Stimulated activated CD4-positive, alpha-beta T cell treated with anti-CD3 and anti-CD28 coated beads, Interleukin-1b, Interleukin-23, amount 100 ng/mL, for 1 hour (primary cell): ENCODE measurements around the gene DRC1.

Experiments
- DNase-seq, 2 donors: peaks; one replicate each; pipeline ENCODE4 v3.0.0-alpha.2; 2020; ENCODE audit warnings: low read depth in 2 of 2

Gene DRC1

DNA sequence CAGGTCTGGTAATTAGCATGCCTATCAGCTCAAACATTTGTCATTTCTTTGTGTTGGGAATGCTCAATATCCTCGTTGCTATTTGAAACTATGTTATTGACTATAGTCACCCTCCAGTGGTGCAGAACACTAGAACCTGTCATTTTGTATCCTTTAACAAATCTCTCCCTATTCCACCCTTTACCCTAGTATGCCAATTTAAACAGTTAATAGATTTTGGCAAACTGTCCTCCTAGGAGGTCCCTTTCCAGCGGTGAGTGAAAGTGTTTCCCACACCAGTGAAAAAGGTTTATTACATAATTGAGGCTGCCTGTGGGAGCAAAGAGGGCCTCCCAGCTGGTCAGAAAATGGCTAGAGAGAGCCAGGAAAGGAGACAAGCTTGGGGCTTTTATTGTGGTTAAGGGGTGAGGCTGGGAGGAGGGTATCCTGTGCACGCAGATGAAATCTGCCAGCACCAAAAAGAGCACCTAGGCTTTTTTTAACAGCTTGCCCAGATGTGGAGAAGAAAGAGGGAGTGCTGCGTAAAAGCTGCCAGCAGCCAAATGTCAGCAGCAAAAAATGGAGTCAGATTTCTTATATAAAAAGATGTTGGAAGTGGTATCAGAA lies 1.8 kb upstream of the DRC1 start:
- no peak for DNase-seq

DNA sequence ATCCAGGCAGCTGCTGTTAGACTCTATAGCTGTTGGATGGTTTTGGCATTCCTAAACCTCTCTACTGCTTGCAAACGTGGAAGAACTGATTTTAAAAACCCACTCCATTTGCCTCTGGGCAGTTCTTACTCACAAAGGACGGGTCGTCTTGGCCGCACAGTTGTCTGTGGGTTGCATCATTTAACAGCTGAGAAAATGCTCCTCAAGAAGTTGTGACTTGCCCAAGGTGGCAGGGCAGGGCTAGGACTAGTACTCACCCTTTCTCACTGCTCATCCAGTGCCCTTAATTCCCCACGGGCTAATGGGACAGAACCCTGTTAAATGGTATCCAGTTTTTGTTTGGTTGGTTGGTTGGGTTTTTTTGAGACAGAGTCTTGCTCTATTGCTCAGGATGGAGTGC lies 997 bp upstream of the DRC1 start:
- DNase-seq, result no peak

DNA sequence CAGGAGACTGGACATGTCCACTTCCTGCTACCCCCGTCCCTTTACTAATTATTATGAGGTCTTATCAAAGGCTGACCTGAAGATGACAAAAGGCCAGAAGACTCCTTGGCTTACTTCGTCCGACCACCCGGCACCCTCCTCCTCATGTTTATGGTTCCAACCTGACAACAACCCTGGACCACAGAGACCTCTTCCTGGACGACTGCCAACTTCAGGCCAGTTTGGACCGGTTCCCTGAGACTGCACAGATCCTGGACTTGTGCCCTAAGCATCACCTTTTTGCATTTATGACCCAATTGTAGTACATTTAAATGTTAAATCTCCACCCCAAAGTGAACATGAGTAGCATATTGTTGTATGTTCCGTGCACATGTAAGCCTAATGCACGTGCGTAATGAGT lies 5.8 kb downstream of the DRC1 start:
- no peak for DNase-seq

DNA sequence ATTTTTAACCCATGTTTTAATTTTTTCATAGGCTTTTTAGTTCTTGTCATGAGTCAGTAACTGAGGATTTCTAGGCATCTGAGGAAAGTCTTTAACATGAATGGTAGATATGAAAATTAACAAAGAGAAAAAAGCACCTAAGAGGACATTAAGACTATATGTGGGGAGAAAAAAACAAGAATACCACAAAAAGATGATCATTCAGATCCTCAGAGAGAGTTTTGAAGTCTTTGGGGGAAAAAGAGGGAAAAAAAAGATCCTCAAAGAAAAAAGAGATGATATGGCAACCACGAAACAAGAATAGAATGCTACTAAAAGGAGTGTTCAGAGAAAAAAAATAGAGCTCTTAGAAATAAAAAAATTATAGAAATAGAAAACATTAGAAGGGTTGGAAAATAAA lies 8.1 kb downstream of the DRC1 start:
- DNase-seq, result no peak

DNA sequence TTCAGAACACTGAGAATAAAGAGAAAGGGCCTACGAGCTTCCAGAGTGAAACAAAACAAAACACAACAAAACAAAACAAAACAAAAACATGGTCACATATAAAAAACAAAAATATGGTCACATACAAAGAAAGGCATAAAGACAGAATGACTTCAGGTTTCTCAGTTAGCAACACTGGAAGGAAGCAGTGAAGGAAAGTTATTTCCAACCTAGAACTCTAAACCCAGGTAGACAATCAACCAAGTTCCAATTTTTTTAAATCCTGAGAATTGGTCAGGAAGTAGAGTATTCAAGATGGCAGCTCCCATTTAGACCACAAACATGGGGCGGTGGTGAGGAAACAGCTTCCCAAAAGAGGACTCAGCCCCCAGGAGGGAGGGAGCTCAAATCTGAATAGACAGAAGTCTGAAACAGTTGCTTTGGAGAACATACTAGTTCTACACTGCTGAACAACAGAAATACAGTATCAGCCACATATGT lies 9.1 kb downstream of the DRC1 start:
- no peak for DNase-seq

DNA sequence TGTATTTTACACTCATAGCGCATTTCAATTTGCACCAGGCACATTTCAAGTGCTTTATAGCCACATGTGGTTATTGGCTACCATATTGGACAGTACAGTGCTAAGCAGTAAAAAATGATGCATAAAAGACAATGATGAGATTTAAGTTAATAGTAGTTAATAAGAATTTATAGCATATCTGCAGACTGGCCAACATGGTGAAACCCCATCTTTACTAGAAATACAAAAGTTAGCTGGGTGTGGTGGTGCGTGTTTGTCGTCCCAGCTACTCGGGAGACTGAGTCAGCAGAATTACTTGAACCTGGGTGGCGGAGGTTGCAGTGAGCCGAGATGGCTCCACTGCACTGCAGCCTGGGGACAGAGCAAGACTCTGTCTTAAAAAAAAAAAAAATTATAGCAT lies 9.7 kb downstream of the DRC1 start:
- no peak for DNase-seq

DNA sequence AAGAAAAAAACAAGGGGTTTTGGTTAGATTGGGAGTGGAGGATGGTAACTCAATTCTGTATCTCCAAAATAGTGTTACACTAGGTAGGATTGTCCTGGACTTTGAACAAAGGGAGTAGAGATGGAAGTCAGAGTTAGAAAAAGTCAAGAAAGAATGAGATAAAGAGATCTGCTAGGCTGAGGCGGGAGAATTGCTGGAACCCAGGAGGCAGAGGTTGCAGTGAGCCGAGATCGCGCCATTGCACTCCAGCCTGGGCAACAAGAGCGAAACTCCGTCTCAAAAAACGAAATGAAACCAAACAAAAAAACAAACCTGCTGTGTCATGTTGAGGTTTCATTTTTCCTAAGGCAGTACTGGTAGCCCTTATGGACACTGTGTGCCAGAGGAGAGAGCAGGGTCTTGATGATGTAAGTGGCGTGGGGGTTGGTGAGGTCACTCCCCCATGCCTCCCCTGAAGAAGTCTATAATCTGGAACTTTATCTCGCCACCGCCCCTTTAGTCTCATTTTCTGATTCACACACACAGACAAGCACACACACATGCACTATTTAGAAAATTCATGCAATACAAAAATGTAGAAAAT lies 10.5 kb downstream of the DRC1 start:
- no peak for DNase-seq

DNA sequence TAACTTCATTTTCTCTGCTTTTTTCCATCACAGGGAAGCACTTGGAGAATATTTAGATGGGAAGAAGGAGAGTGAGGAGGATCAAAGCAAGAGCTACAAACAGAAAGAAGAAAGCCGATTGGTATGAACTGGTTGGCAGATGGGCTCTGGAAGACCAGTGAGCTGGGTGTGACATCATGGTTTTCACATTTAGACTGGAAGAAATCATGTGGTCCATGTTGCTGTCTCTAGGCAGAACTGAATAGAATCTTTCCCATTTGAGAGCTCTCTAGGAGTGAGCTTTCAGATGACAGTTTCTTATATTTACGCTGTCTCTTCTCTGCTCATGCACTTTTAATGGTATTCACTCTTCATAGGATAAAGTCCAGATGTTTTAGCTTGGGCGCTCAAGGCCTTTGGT lies 12.6 kb downstream of the DRC1 start:
- DNase-seq, result no peak

DNA sequence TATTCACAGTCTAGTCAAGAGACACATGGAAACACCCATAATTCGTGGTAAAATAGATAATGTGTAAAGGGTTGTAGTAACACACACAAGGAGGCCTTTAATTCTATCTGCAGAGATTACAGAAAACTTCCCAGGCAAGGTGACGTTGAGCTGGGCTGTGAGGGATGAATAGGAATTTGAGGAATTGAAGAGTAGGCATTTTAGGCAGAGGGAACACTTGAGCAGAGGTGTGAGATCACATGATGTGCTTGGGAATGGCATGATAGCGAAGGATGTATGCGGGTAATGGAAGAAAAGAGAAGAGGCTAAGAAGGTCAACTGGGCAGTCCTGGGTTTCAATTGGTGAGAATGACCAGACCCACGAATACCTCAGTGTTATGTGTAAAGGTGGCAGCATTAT lies 20.2 kb downstream of the DRC1 start:
- DNase-seq, result no peak

DNA sequence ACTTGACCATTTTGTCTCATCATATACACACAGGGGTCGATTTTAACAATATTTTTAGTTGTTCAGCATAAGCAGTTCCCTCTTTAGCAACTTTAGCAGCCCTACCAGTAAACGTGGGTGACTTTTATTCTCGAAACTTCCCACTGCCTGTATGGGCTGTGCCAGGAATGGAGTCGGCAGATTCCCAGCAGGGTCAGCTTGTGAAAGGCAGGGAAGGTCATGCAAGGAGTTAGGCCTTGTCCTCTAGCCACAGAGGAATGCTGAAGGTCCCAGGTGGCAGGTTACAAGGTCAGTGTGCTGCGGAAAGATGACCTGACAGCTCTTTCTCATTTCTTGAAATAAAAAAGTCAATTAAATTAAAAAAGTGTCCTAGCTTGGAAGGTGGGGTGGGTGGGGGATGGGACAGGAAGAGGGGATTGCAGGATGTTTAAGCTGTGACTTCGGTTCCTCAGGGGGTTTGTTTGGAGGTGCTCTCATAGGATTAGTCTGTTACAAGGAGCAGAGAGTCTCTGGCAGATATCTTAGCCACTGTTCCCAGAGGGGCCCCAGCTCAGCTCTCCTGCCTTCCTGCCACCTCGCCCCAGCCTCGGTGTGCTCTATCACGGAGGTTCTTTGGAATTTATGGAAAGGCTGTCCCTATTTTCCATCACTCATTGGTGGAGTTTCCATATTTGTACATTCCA lies 21.4 kb downstream of the DRC1 start:
- DNase-seq, result no peak

DNA sequence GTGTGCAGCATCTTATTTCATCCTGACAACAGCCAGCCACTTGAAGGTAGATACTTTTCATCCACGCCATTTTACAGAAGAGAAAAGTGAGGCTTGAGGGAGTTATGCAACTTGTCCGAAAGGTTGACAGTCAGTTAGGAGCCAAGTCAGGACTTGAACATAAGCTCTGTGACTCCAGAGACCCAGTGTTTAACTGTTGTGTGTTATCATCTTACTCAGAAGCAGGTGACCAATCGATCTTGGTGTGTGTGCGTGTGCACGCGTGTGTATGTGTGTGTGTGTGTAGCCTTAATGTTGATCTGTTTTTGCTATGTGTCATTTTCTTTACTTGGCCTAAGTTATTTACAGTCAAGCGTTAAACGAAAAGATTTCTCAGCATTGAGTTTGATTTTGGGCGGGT lies 22.0 kb downstream of the DRC1 start:
- DNase-seq, result no peak

DNA sequence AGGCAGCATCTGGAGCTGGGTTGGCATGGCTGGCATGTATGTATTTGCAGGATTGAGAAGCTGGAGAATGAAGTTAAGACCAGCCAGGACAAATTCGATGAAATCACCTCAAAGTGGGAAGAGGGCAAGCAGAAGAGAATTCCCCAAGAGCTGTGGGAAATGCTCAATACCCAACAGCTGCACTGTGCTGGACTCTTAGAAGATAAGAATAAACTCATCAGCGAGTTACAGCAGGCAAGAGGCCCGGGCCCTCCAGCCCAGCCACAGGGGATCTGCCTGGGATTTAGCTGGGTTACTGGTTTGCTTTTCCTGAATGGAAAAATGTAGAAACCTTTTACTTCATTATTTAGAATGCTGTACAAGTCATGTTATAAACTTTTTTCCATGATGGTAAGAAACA lies 22.5 kb downstream of the DRC1 start:
- DNase-seq, result no peak

DNA sequence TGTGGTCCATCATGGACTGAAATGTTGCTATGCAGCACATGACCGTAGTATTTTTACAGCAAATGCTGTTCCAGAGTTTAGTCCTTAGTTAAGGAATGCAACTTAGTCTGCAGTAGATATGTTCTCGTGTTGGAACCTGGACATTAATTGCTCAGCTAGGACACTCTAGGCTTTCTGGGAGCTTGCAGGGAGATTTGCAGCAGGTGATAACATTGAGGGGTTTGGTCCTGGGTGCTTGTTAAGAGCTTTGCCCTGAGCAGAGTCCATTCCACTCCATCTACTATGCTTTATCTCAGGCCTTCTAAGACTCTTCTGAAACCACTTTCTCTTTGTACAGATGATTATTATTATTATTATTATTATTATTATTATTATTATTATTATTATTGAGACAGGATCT lies 27.1 kb downstream of the DRC1 start:
- DNase-seq, result no peak

DNA sequence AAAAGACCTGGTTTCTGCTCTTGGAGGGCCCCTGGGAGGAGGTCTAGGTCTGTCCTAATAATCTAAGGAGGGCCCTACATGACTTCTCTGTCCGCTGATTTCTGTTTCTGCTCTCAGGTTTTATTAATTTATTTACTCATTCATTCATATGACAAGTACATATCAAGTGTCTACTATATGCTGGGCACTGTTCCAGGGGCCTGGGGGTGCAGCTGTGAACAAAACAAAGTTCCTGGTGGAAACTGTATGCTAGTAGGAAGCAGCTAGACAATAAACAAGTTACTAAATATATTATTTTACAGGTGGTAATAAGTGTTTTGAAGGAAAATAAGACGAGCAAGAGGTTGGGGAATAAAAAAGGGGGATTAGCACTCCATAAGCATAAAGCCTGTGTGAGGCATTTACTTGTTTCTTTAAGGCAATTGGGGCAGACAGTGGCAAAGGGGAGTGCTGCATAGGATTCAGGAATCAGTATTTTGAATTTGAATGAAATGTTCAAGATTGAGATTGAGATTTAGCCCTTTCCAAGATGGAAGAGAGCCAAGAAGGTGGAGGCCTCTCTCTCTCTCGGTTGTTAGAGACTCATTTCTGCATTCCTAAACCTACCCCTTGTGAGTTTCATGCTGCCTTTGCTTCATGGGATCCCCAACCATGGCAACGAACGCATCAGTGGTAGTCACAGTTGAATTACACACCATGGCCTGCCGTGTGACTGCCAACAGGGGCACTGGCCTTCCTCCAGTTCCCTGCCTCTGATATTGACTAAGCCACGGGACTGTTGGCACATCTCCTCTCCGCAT lies 28.3 kb downstream of the DRC1 start:
- no peak for DNase-seq

DNA sequence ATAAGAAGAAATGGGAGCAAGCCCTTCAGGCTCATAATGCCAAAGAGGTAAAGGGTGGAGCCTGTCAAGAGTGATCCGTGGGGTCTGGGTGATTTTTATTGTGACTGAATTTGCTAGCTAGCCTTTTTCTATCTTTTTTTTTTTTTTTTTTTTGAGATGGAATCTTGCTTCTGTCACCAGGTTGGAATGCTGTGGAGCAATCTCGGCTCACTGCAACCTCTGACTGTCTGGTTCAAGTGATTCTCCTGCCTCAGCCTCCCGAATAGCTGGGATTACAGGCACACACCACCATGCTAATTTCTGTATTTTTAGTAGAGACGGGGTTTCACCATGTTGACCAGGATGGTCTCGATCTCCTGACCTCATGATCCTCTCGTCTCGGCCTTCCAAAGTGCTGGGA lies 29.1 kb downstream of the DRC1 start:
- DNase-seq, result no peak

DNA sequence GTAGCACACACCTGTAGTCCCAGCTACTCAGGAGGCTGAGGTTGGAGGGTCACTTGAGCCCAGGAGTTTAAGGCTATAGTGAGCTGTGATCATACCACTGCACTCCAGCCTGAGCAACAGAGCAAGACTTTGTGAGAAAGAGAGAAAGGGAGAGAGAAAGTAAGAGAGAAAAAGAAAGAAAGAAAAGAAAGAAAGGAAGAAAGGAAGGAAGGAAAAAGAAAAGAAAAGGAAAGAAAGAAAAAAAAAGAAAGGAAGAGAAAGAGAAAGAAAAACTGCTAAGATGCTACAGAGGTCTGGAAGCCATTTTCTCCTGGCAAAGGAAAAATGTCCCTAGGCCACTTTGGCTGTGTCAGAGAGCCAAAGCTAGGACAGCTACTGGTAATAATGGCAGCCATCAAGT lies 30.6 kb downstream of the DRC1 start:
- DNase-seq, result no peak

DNA sequence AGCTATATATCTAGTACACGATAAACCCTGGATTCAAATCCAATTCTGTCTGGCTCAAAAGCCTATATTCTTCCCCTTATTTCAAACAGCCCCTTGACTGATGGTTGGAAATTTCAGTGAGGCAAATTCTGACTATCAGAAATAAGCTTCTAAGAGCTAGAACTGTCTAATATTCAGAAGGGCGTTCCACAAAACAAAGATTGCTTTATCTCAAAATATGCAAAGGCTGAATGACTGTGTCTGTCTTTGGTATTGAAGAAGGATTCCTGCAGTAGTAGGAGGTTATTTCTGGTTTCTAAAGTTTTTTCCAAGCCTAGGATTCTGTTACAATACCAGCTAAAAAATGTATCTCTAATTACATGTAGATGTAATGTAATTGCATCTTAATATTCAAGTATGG lies 31.1 kb downstream of the DRC1 start:
- DNase-seq, result no peak

DNA sequence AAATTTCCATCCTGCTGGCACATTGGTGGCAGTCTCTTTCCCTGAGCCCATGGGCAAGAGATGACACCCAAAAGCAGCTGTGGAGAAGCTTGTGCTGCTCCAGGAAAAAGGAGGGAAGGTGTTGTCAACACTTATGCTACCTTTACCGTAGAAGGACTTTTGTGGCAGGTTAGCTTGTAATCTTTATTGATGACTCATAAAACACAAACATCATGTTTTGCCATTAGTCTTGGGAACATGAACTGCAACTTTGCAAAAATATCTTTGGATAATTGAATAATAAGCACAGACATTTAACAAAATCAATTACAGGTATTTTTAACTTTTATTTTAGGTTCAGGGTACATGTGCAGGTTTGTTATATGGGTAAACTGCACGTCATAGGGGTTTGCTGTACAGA lies 33.4 kb downstream of the DRC1 start:
- DNase-seq, result no peak

DNA sequence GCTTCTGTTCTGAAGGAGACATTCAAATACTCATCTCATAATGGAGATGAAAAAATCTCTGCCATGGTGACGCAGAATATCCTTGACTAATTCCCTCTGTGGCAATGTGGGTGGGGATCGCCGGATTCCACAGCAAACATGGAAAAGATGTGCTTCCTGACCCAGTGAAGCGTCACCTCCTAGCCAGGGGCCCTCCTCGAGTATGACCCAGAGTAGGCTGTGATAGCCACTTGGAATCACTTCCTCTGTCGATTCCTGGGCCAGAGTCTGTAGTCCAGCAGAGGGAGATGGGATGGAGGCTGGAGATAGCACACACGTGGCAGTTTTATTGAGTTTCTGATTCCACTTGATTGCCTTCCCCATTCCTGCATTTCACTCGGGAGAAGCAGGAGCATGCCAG lies 36.8 kb downstream of the DRC1 start:
- no peak for DNase-seq

DNA sequence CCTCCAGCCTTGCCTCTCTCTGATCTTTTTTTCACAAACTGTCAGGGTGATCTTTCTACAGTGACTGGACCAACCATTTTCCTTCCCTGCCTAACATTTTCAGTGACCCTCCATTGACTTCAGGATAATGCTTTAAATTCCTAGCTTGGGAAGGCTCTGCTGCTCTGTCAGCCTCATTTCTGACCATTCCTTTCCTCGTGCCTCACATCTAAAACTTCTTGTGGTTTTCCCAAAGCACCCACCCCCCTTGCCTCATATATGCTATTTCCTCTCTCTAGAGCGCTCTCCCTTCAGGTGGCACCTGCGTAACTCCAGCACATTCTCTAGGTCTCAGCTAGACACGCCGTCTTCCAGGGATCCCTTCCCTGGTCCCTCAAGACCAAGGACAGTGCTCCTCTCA lies 37.2 kb downstream of the DRC1 start:
- DNase-seq, result no peak

DNA sequence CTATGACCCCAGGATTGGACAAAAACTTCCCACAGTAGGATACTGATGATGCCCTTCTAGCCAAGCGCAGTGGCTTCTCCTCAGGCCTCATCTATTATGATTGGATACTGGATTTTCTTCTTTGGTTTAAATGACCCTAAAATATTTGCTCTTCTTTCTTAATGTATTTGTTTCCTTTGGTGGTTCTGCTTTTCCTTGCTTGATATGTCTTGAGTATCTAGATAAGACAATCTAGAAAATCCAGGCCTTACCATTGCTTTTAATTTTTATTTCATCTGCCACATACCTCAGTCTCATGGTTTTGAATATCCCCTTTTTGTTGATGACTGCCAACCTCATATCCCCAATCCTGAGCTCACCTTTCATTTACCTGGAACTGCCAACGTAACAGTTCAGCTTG lies 40.6 kb downstream of the DRC1 start:
- no peak for DNase-seq

DNA sequence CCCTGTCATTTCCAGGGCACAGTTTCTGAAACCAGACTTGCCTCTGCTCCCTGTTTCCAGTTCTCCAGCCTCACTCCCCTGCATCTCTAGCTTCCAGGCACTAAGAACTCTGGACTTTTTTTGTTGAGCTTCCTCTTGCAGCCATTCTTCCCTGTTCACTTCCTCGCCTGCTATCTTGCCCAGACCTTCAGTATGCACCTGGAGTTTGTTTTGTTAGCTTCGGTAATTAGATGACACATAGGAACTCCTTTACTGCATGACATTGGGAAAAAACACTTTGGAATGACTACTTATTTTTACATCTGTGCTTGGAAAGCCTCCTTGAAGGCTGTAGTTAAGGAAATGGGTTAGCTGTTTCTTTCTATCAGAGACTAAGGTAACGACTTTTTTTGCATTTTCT lies 41.0 kb downstream of the DRC1 start:
- DNase-seq, result no peak

DNA sequence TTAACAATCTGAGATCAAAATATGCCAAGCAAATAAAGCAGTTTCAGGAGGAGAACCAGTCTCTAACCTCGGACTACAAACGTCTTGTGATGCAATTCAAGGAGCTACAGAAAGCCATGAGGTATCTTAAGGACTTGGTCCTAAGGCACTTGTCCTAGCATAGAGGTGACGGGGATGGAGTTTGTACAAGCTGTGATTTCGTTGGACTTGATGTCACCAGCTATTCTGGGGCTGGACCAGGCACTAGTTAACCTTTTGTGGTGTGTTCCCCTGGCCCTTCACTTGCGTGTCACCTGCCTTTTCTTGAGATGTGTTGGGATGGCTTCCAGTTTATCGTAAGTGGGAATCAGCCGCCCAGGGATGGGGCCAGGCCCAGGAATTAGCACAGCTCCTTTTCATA lies 42.5 kb downstream of the DRC1 start:
- no peak for DNase-seq
